ENCODE measurements around the gene NFE2.
"Not testable (repeated sequence)": the region's sequence is repeated elsewhere in the genome, so short reads cannot be mapped to it uniquely, and the experiment has no call there.

NFE2 gene

DNA sequence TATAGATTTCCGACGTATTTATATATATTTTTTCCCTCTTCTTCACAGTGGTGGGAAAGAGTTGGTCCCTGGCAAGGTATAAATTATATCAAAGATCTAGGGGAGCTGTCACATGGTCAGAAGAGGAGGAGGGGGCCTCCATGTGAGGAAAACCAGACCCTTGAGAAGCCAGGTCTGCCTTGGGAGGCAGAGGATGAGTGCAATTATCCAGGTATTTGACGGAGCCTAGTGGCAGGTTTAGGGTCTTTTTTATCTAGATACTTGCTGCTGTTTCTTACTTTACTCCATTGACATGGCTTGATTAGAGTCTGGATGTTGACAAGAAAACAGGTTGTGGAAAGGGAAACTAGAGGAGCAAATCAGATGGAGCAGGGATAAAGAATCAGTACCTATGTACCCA lies 29.6 kb upstream of the NFE2 start:
- H3K9me3 ChIP-seq (ENCODE audit: severe bottlenecking) = no peaks in the 10 kb centered on the region
- no peak overlapping the region for H3K4me3 ChIP-seq (ENCODE audit: low read depth, low read length)
- DNase-seq = no peak
- no peaks in the 10 kb centered on the region for H3K27me3 ChIP-seq (ENCODE audit: insufficient read depth, low read depth, severe bottlenecking)
- no peaks in the 10 kb centered on the region; the same call in 1 of the 2 replicates for H3K36me3 ChIP-seq
- TF ChIP-seq, protein P1, sequence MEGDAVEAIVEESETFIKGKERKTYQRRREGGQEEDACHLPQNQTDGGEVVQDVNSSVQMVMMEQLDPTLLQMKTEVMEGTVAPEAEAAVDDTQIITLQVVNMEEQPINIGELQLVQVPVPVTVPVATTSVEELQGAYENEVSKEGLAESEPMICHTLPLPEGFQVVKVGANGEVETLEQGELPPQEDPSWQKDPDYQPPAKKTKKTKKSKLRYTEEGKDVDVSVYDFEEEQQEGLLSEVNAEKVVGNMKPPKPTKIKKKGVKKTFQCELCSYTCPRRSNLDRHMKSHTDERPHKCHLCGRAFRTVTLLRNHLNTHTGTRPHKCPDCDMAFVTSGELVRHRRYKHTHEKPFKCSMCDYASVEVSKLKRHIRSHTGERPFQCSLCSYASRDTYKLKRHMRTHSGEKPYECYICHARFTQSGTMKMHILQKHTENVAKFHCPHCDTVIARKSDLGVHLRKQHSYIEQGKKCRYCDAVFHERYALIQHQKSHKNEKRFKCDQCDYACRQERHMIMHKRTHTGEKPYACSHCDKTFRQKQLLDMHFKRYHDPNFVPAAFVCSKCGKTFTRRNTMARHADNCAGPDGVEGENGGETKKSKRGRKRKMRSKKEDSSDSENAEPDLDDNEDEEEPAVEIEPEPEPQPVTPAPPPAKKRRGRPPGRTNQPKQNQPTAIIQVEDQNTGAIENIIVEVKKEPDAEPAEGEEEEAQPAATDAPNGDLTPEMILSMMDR (IDR thresholded peaks at IDR 0.05; ENCODE audit: low read depth, low read length) = no peak
- H3K27ac ChIP-seq = no peak overlapping the region

DNA sequence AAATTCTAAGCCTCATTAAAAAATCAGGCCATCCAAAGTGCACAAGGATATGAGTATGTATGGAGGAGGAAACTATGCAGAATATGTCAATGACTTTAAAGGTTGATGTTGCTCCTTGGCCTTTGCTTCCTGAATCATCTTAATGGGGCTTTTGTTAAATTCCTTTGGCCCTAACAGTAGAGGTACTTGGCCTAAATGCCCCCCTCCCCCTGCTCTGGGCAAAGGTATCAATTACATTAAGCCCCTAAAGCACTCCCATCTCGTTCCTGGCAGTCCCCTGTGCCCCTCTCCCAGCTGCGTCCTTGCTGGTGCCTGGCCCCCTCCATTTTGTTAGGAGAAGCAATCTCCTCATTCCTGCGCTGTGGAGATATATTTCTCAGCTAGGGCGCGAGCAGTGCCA lies 28.9 kb upstream of the NFE2 start:
- Histone ChIP-seq H3K36me3 (no peaks in the 10 kb centered on the region; the same call in 1 of the 2 replicates), H3K27ac (peak overlapping the region; percentile 9; the same call in 1 of the 2 replicates), H3K4me3 (ENCODE audit: low read depth, low read length) (no peak overlapping the region), H3K9me3 (ENCODE audit: severe bottlenecking) (no peaks in the 10 kb centered on the region), H3K27me3 (ENCODE audit: insufficient read depth, low read depth, severe bottlenecking) (no peaks in the 10 kb centered on the region)
- peak; percentile 28 for DNase-seq
- TF ChIP-seq, protein P1 (IDR thresholded peaks at IDR 0.05; ENCODE audit: low read depth, low read length) = no peak

DNA sequence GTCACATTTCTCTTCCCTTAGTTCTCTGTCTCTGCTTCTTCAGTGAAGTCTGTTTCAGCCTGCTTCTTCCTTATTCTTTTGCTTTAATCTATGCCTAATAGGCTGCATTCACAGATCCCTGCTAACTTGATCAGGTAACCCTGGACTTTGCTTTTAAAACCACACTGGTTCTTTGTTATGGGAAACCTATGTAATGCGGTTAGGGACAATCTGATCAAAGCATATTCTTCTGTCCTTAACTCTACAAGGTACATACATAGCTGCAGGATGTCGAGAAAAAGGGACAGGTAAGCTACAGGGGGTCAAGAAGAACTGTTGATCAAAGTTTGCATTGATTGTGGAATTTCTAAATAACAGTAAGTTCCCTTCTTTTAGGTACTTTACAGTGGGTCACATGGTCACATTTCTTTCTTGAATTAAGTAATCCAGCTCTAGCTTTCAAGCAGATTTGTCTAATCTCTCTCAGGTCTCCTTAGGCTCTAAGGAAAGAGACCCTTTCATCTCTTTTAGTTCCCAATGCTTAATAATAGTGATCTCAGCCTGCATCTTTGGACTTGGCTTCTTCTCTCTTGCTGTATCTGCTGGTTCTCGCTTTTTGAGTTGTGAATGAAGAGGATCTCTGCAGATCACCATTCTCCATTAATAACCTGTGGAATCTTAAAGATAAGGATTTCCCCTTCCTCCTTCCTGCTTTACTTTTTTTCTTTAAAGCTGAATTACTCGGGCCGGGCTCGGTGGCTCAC lies 28.0 kb upstream of the NFE2 start:
- H3K9me3 ChIP-seq (ENCODE audit: severe bottlenecking) = no peaks in the 10 kb centered on the region

DNA sequence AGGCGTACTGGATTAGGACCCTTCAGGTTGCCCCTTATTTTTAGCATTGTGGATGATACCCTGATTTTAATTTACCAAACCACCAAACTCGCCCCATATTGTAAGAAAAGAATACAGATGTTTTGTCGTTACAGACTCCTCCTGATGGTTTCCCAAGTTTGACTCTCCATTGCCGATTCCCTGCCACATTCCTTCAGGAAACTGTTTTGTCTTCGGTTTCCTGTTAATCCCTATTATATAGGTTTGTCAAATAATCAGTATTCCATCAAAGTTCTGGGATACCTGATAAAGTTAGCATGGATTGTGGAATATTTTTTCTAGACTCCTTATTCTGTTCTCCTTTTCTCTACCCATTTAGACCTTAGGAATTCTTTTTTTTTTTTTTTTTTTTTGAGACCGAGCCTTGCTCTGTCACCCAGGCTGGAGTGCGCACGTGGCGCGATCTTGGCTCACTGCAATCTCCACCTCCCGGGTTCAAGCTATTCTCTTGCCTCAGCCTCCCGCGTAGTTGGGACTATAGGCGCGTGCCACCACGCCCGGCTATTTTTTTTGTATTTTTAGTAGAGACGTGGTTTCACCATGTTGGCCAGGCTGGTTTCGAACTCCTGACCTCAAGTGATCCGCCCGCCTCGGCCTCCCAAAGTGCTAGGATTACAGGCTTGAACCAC lies 24.8 kb upstream of the NFE2 start:
- H3K27ac ChIP-seq = peak overlapping the region; percentile 80
- H3K9me3 ChIP-seq (ENCODE audit: severe bottlenecking); DNase-seq; H3K27me3 ChIP-seq (ENCODE audit: insufficient read depth, low read depth, severe bottlenecking); H3K36me3 ChIP-seq: not testable (repeated sequence)
- H3K4me3 ChIP-seq (ENCODE audit: low read depth, low read length) = peak overlapping the region; percentile 73

More for the DNA sequence above, 28.0 kb upstream of the NFE2 start:
- DNase-seq = no peak
- Histone ChIP-seq H3K36me3 (no peaks in the 10 kb centered on the region; the same call in 1 of the 2 replicates), H3K27ac (0 out of 2 replicates have a peak overlapping the region, but pooled peaks have one; percentile 9), H3K27me3 (ENCODE audit: insufficient read depth, low read depth, severe bottlenecking) (no peaks in the 10 kb centered on the region), H3K4me3 (ENCODE audit: low read depth, low read length) (no peak overlapping the region)
- TF ChIP-seq, protein P1 (IDR thresholded peaks at IDR 0.05; ENCODE audit: low read depth, low read length) = no peak

DNA sequence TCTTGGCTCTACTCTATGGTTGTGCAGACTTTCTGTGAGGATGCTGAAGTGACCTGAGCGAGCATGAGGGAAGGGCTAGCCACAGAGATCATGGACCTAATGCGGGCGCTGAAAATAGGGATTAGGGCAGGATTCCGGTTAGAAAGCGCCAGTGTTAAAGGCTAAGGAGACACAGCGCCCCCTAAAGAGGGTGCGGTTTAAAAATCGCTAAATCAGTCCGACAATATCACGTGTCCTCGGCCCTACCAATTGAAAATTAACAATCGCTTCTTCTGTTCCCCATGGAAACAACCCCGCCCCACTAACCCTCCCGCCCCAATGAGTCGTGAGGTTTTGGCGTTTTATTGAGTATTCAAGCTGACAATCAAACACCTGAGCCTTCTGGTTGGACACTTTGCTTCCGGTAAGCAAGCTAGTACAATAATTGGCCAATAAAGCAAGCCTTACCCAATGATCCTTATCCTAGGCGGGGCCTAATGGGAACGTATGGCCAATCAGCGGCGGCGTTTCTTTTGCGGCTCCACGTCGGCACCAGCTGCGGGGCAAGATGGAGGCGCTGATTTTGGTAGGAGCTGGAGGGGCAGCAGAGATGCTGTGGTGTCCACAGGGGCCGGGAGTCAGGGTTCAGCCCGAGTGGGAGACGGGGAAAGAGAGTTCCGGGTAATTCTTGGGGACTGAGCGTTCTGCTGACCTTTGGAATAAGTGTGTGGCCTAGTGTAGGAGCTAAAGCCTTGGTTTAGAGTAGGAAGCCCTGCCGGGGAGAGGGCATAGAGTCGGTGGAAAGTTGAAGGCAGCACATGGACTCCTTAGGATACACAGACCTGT lies 24.0 kb upstream of the NFE2 start, which contains the start of gene COPZ1:
TSS of gene COPZ1 (plus strand) at position 515 of the 825 bp plus-strand sequence. CDS start at position 548, 33 bp downstream.
- Histone ChIP-seq H3K9me3 (ENCODE audit: severe bottlenecking) (no peaks in the 10 kb centered on the region), H3K36me3 (no peaks in the 10 kb centered on the region; the same call in 1 of the 2 replicates), H3K27me3 (ENCODE audit: insufficient read depth, low read depth, severe bottlenecking) (no peaks in the 10 kb centered on the region), H3K27ac (peak within 1 kb of the TSS; percentile 80), H3K4me3 (ENCODE audit: low read depth, low read length) (peak within 1 kb of the TSS; percentile 73)
- peak; percentile 97 for DNase-seq
- TF ChIP-seq, protein P1 (IDR thresholded peaks at IDR 0.05; ENCODE audit: low read depth, low read length) = peak; percentile 84

All from WERI-Rb-1 (cell line).